Measurements from ENCODE around the gene CHAC1.
A peak's percentile ranks its signal among the peaks of the same experiment; 100 is the strongest.

The CHAC1 gene

GRCh38 chr15:40963201-40963600 lies 9.9 kb downstream of the CHAC1 start:
- TF ChIP-seq CTCF (conservative IDR thresholded peaks at IDR 0.05; ENCODE audit: low read depth, low read length): no peak
- no peak overlapping the region for H3K4me3 ChIP-seq (ENCODE audit: low read depth, low read length)
- DNase-seq (ENCODE audit: low read depth): no peak

- DNase-seq (ENCODE audit: low read depth): no peak
- no peak overlapping the region for H3K4me3 ChIP-seq (ENCODE audit: low read depth, low read length)
- no peak for TF ChIP-seq CTCF (conservative IDR thresholded peaks at IDR 0.05; ENCODE audit: low read depth, low read length)
These were observed 10.7 kb downstream of the CHAC1 start for GRCh38 chr15:40964006-40964405.

GRCh38 chr15:40964634-40965033 lies 11.4 kb downstream of the CHAC1 start:
- no peak for TF ChIP-seq CTCF (conservative IDR thresholded peaks at IDR 0.05; ENCODE audit: low read depth, low read length)
- no peak for DNase-seq (ENCODE audit: low read depth)
- H3K4me3 ChIP-seq (ENCODE audit: low read depth, low read length): no peak overlapping the region

GRCh38 chr15:40968290-40969085 lies 15.2 kb downstream of the CHAC1 start:
- H3K4me3 ChIP-seq (ENCODE audit: low read depth, low read length): no peak overlapping the region
- no peak for TF ChIP-seq CTCF (conservative IDR thresholded peaks at IDR 0.05; ENCODE audit: low read depth, low read length)
- no peak for DNase-seq (ENCODE audit: low read depth)

- no peak for TF ChIP-seq CTCF (conservative IDR thresholded peaks at IDR 0.05; ENCODE audit: low read depth, low read length)
- DNase-seq (ENCODE audit: low read depth): no peak
- no peak overlapping the region for H3K4me3 ChIP-seq (ENCODE audit: low read depth, low read length)
These were observed 16.1 kb downstream of the CHAC1 start for GRCh38 chr15:40969363-40969762.

GRCh38 chr15:40974879-40975278 lies 21.6 kb downstream of the CHAC1 start:
- peak; percentile 57 for DNase-seq (ENCODE audit: low read depth)
- peak; percentile 55 for TF ChIP-seq CTCF (conservative IDR thresholded peaks at IDR 0.05; ENCODE audit: low read depth, low read length)
- H3K4me3 ChIP-seq (ENCODE audit: low read depth, low read length): no peak overlapping the region

- no peak for TF ChIP-seq CTCF (conservative IDR thresholded peaks at IDR 0.05; ENCODE audit: low read depth, low read length)
- H3K4me3 ChIP-seq (ENCODE audit: low read depth, low read length): no peak overlapping the region
- no peak for DNase-seq (ENCODE audit: low read depth)
These were observed 23.5 kb downstream of the CHAC1 start for GRCh38 chr15:40976819-40977218.
